ENCODE results near the gene TIMM22.
"Not testable (repeated sequence)": the region's sequence is repeated elsewhere in the genome, so short reads cannot be mapped to it uniquely, and the experiment has no call there.

The TIMM22 gene

DNA sequence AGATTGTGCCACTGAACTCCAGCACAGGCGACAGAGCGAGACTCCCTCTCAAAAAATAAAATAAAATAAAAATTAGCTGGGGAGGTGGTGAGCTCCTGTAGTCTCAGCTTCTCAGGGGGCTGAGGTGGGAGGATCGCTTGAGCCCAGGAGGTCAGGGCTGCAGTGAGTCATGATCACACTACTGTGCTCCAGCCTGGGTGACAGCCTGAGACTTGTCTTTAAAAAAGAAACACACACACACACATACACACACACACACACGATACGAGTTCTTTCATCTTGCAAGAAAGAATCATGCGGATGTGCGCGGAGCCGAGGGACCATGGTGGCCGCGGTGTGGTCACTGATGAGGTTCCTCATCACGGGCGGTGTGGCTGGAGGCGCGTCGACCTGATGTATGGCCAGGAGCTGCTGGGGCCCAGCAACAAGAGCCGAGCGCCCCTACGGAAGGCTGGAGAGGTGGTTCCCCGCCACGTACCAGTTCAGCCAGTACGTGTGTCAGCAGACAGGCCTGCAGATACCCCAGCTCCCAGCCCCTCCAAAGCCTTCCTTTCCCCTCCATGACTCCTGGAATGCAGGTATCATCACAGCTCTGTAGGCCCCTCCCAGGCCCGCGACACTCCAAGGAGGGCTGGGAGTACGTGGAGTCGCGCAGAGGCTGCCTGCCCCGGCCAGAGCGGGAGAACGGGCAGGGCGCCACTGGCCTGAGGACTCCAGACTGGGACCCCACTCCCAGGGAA, 38.0 kb upstream of the TIMM22 start:
- DNase-seq (ENCODE audit: insufficient read length, low spot score) (no peak), FAIRE-seq (no peak)
- no peak for TF ChIP-seq POLR2AphosphoS5 (IDR thresholded peaks at IDR 0.05; ENCODE audit: low read depth, low read length)
- TF ChIP-seq POU2F2 (IDR thresholded peaks at IDR 0.05; ENCODE audit: low read depth, low read length), result no peak

DNA sequence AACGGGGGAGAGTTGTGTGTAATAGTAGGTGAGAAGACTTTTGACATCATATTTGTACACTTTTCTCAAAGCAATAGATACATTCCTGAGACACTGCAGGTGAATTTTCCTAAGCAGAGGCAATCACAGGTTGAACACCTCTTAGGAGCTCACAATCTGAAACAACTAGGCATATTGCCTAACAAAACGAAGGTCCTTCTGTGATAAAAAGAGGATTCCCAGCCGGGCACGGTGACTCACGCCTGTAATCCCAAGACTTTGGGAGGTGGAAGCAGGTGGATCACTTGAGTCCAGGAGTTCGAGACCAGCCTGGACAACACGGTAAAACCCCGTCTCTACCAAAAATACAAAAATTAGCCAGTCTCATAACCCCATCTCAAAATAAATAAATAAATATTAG, 34.8 kb upstream of the TIMM22 start:
- DNase-seq (ENCODE audit: insufficient read length, low spot score) (no peak), FAIRE-seq (no peak)
- TF ChIP-seq PAX5 (IDR thresholded peaks at IDR 0.05; ENCODE audit: insufficient read depth, low read length, severe bottlenecking) (no peak), TAF1 (IDR thresholded peaks at IDR 0.05; ENCODE audit: low read depth, low read length) (no peak), SPI1 (IDR thresholded peaks at IDR 0.05; ENCODE audit: low read depth, low read length) (no peak), POU2F2 (IDR thresholded peaks at IDR 0.05; ENCODE audit: low read depth, low read length) (no peak), POLR2AphosphoS5 (IDR thresholded peaks at IDR 0.05; ENCODE audit: low read depth, low read length) (no peak), POLR2A (IDR thresholded peaks at IDR 0.05; ENCODE audit: low read depth, low read length) (no peak)

DNA sequence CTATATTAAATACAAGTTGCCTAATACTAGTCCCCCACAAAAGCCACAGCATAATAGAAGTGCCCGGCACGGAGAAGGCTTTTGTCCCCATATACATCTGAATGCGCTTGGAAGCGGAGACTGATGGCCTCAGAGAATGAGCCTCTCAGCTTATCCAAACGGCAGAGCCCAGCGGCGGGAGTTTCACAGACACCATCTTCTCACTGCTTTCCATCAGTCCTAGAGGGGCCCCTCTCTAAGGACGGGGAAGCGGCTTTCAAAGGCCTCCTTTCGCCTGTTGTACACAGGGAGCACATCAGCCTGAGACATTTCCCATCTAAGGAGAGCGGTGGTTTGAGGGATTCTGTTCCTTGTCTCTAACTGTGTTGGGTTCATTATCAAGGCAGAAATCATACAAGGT, 34.3 kb upstream of the TIMM22 start:
- FAIRE-seq (no peak), DNase-seq (ENCODE audit: insufficient read length, low spot score) (no peak)
- TF ChIP-seq POU2F2 (IDR thresholded peaks at IDR 0.05; ENCODE audit: low read depth, low read length), result no peak
- TF ChIP-seq TAF1 (IDR thresholded peaks at IDR 0.05; ENCODE audit: low read depth, low read length), result no peak
- TF ChIP-seq POLR2A (IDR thresholded peaks at IDR 0.05; ENCODE audit: low read depth, low read length), result no peak

DNA sequence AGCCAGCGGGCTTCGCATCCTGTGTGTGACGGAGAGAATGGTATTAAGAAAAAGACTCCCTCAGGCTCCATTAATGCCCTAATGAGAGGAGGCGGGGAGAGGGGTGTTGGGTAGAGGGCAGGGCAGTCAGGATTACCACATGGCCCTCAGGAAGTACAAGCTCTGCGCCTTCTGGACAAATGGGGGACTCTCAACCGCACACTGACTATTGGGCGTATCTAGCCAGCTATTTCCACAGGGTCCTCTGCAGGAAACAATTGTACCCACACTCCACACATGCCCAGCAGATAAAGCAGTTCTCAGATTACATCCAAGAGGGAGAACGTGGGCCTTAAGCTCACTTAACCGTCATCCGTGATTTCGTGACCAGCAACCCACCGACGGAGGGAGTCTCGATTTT, 32.1 kb upstream of the TIMM22 start:
- DNase-seq (ENCODE audit: insufficient read length, low spot score) (no peak), FAIRE-seq (no peak)
- TF ChIP-seq POLR2A (IDR thresholded peaks at IDR 0.05; ENCODE audit: low read depth, low read length) (no peak), POLR2AphosphoS5 (IDR thresholded peaks at IDR 0.05; ENCODE audit: low read depth, low read length) (no peak), TAF1 (IDR thresholded peaks at IDR 0.05; ENCODE audit: low read depth, low read length) (no peak), PAX5 (IDR thresholded peaks at IDR 0.05; ENCODE audit: insufficient read depth, low read length, severe bottlenecking) (no peak), POU2F2 (IDR thresholded peaks at IDR 0.05; ENCODE audit: low read depth, low read length) (no peak), SPI1 (IDR thresholded peaks at IDR 0.05; ENCODE audit: low read depth, low read length) (no peak)

DNA sequence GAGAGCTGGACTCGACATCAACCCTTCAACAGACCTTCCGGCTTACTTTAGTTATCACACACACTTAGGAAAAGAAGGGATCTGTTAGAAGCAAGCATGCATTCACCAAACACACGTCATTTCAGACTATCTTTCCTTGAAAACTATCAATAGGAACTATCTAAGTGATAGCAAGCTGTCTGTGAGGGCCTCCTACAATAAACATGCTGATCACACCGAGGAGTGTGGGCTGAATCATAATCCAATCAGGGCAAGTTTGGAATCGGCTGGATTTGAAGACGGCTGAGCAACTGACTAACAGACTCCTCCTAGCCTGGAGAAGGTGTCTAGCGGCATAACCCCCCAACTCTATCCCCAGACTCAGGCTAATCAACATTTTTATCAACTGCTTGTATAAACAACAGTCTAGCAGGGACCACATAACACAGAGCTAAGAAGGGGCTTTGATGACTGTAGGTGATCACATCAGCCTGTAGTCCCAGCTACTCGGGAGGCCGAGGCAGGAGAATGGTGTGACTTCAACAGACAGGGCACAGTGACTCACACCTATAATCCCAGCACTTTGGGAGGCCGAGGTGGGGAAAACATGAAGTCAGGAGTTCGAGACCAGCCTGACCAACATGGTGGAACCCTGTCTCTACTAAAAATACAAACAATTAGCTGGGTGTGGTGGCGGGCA, 31.5 kb upstream of the TIMM22 start:
- TF ChIP-seq POLR2A (IDR thresholded peaks at IDR 0.05; ENCODE audit: low read depth, low read length) (no peak), SPI1 (IDR thresholded peaks at IDR 0.05; ENCODE audit: low read depth, low read length) (no peak), PAX5 (IDR thresholded peaks at IDR 0.05; ENCODE audit: insufficient read depth, low read length, severe bottlenecking) (no peak), POLR2AphosphoS5 (IDR thresholded peaks at IDR 0.05; ENCODE audit: low read depth, low read length) (no peak), POU2F2 (IDR thresholded peaks at IDR 0.05; ENCODE audit: low read depth, low read length) (no peak), TAF1 (IDR thresholded peaks at IDR 0.05; ENCODE audit: low read depth, low read length) (no peak)
- FAIRE-seq, result no peak
- no peak for DNase-seq (ENCODE audit: insufficient read length, low spot score)

DNA sequence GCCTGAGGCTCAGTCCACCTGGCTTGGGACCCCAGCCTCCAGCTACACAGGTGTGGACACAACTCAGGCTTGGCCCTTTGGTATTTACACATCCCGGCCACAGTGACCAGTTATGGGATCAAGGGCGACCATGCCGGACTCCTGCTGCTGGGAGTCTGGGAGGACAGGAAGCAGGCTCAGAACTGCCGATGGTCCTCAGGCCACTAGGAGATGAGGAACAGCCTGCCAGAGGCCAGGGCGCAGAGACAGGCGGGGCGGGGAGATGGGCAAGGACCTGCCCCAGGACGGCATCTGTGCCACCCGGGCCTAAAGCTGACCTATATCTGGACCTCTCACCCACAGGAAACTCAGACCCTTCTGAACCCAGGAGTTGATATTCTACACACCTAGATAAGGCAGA, 29.8 kb upstream of the TIMM22 start:
- FAIRE-seq, result no peak
- no peak for DNase-seq (ENCODE audit: insufficient read length, low spot score)
- TF ChIP-seq POLR2AphosphoS5 (IDR thresholded peaks at IDR 0.05; ENCODE audit: low read depth, low read length) (no peak), SPI1 (IDR thresholded peaks at IDR 0.05; ENCODE audit: low read depth, low read length) (no peak), POU2F2 (IDR thresholded peaks at IDR 0.05; ENCODE audit: low read depth, low read length) (no peak)

DNA sequence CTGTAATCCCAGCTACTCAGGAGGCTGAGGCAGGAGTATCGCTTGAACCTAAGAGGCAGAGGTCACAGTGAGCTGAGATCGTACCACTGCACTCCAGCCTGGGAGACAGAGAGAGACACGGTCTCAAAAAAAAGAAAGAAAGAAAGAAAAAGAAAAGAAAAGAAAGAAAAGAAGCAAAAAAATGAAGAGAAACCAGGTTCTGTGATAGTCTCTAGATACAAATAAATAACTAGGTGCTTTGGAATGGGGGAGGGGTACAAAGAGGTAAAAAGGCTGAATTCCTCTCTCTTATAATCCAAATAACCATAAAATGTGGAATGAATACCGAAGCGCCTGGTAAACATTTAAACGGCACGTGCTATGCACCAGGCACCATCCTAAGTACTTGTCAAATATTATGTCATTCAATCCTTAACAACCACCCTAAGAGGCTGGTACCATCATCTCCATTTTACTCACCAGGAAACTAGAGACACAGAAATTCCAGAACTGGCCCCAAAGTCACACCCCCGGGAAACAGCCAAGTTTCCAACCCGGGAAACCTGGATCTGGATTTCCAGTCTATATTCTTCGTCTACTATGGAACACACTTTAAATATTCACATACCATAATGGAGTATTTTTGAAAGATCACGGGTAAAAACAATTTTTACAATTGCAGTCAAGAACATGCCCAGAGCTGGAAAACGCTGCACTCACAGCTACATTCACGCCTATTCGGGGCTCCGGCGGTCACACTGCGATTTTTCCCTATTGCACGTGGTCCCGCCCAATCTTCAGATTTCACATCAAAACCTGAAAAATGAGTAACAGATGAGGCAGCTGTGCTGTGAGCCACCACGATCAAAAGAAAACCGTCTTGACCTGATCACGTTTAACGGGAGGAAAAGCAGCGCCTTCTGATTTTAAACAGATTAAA, 27.9 kb upstream of the TIMM22 start:
- DNase-seq (ENCODE audit: insufficient read length, low spot score) (no peak), FAIRE-seq (no peak)
- TF ChIP-seq POLR2A (IDR thresholded peaks at IDR 0.05; ENCODE audit: low read depth, low read length) (no peak), POLR2AphosphoS5 (IDR thresholded peaks at IDR 0.05; ENCODE audit: low read depth, low read length) (no peak), POU2F2 (IDR thresholded peaks at IDR 0.05; ENCODE audit: low read depth, low read length) (no peak), SPI1 (IDR thresholded peaks at IDR 0.05; ENCODE audit: low read depth, low read length) (no peak), PAX5 (IDR thresholded peaks at IDR 0.05; ENCODE audit: insufficient read depth, low read length, severe bottlenecking) (no peak), TAF1 (IDR thresholded peaks at IDR 0.05; ENCODE audit: low read depth, low read length) (no peak)

DNA sequence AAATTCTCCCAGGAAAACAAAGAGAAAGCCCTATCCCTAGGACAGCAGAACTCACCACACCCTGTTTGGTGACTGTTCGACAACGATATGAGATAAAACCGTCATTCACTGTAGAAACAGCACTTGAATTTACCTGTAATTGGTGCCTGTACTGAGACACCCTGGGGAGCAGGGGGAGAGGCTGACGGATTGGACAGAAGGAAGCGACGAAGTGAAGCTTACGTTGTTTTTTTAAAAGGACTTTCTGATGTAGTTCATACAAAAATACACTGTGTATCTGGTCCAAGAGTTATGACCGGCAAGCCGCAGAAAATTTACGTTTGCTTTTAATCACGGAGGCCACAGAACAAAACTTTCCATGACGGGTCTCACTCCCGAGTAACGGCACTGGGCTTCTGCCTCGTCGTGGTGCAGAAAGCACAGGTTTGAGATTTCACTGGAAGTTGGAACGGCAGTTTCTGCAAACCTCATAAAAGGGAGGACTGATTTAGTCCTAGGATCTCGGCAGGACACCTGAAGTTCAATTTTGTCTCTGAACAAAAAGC, 27.0 kb upstream of the TIMM22 start:
- no peak for FAIRE-seq
- TF ChIP-seq POLR2A (IDR thresholded peaks at IDR 0.05; ENCODE audit: low read depth, low read length), result no peak
- TF ChIP-seq TAF1 (IDR thresholded peaks at IDR 0.05; ENCODE audit: low read depth, low read length), result no peak
- TF ChIP-seq SPI1 (IDR thresholded peaks at IDR 0.05; ENCODE audit: low read depth, low read length), result no peak
- no peak for TF ChIP-seq POLR2AphosphoS5 (IDR thresholded peaks at IDR 0.05; ENCODE audit: low read depth, low read length)
- TF ChIP-seq PAX5 (IDR thresholded peaks at IDR 0.05; ENCODE audit: insufficient read depth, low read length, severe bottlenecking), result no peak
- TF ChIP-seq POU2F2 (IDR thresholded peaks at IDR 0.05; ENCODE audit: low read depth, low read length), result no peak
- no peak for DNase-seq (ENCODE audit: insufficient read length, low spot score)

DNA sequence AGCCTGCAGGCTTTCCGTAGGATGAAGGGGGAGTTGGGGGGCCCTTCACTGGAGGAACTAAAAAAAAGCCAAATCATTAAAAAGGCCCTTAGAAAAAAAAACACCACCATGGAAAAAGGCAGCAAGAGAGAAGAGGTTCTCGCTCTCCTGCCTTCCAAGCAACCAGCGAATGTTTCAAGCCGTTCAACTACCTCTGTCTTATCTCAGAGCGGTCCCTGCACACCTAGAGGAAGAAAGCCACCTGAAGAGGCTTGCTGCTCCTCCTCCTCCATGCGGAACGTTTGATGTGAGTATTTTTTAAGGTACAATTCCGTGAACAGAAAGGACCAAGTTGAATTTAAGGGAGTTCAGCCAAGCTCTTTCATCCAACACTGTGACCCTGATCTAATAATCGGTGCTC, 26.6 kb upstream of the TIMM22 start:
- no peak for DNase-seq (ENCODE audit: insufficient read length, low spot score)
- no peak for FAIRE-seq
- no peak for TF ChIP-seq POLR2A (IDR thresholded peaks at IDR 0.05; ENCODE audit: low read depth, low read length)
- no peak for TF ChIP-seq SPI1 (IDR thresholded peaks at IDR 0.05; ENCODE audit: low read depth, low read length)
- TF ChIP-seq POU2F2 (IDR thresholded peaks at IDR 0.05; ENCODE audit: low read depth, low read length), result no peak
- TF ChIP-seq POLR2AphosphoS5 (IDR thresholded peaks at IDR 0.05; ENCODE audit: low read depth, low read length), result no peak
- TF ChIP-seq PAX5 (IDR thresholded peaks at IDR 0.05; ENCODE audit: insufficient read depth, low read length, severe bottlenecking), result no peak
- TF ChIP-seq TAF1 (IDR thresholded peaks at IDR 0.05; ENCODE audit: low read depth, low read length), result no peak

DNA sequence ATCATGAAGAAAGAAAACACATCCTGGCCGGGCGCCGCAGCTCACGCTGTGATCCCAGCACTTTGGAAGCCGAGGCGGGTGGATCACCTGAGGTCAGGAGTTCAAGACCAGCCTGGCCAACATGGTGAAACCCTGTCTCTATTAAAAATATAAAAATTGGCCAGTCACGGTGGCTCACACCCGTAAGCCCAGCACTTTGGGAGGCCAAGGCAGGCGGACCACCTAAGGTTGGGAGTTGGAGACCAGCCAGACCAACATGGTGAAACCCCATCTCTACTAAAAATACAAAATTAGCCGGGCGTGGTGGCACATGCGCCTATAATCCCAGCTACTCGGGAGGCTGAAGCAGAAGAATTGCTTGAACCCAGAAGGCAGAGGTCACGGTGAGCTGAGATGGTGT, 25.1 kb upstream of the TIMM22 start:
- DNase-seq (ENCODE audit: insufficient read length, low spot score); FAIRE-seq: not testable (repeated sequence)
